Measurements from ENCODE around the gene GALE. TPM values are rescaled to one million over a fixed set of nuclear protein-coding genes. Genes with fewer than 3 reads are reported as not detected.

GALE gene
- total RNA-seq, 4 donors from 2014 or later = 2.9 to 5.7 (median 4.1) TPM

DNA sequence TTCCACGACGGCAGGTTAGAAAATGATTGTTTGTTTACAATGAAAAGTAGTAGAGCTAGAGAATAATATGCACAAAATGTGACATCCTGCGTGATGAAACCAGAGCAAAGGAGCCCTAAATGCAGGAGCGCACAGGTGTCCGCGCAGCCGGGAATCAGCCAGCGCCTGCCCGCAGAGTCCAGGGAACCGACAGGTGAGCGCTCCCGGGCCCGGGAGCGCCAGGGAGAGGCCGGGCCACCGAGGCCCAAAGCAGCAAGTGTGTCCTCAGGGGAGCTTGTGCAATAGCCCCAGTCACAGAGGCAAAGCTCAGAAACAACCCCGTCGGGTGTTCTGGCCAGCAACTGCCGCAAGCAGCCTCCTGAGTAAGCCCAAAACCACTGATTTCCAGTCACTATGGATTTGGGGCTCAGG is 789 bp upstream of the GALE start:
- H3K36me3 ChIP-seq = peaks cover 0 to 4% of the 10 kb centered on the region in 2 donors
- H3K9me3 ChIP-seq = no peaks in the 10 kb centered on the region
- intact Hi-C loops (cut with DNase I; ENCODE audit: low total_unique reads) (no loop called here), in situ Hi-C loops (cut with MboI; ENCODE audit: low sequenced_read_pairs in 4 of 4) (no loop called here)
- DNase-seq (peak in 1 of 2 donors; percentile 64), ATAC-seq (peak; percentile 10 to 23)
- H3K27me3 ChIP-seq = no peaks in the 10 kb centered on the region
- peaks cover 16 to 25% of the 10 kb centered on the region in 2 donors for H3K4me1 ChIP-seq
- peak overlapping the region; percentile 87 to 98 (median 94) for H3K27ac ChIP-seq
- H3K4me3 ChIP-seq = peak overlapping the region; percentile 72 to 100 (median 88)
- no peak for TF ChIP-seq POLR2A (IDR thresholded peaks at IDR 0.05)
- TF ChIP-seq, protein P1, sequence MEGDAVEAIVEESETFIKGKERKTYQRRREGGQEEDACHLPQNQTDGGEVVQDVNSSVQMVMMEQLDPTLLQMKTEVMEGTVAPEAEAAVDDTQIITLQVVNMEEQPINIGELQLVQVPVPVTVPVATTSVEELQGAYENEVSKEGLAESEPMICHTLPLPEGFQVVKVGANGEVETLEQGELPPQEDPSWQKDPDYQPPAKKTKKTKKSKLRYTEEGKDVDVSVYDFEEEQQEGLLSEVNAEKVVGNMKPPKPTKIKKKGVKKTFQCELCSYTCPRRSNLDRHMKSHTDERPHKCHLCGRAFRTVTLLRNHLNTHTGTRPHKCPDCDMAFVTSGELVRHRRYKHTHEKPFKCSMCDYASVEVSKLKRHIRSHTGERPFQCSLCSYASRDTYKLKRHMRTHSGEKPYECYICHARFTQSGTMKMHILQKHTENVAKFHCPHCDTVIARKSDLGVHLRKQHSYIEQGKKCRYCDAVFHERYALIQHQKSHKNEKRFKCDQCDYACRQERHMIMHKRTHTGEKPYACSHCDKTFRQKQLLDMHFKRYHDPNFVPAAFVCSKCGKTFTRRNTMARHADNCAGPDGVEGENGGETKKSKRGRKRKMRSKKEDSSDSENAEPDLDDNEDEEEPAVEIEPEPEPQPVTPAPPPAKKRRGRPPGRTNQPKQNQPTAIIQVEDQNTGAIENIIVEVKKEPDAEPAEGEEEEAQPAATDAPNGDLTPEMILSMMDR (IDR thresholded peaks at IDR 0.05 in 4 of 5, conservative IDR thresholded peaks at IDR 0.05 in 1 of 5) = no peak

DNA sequence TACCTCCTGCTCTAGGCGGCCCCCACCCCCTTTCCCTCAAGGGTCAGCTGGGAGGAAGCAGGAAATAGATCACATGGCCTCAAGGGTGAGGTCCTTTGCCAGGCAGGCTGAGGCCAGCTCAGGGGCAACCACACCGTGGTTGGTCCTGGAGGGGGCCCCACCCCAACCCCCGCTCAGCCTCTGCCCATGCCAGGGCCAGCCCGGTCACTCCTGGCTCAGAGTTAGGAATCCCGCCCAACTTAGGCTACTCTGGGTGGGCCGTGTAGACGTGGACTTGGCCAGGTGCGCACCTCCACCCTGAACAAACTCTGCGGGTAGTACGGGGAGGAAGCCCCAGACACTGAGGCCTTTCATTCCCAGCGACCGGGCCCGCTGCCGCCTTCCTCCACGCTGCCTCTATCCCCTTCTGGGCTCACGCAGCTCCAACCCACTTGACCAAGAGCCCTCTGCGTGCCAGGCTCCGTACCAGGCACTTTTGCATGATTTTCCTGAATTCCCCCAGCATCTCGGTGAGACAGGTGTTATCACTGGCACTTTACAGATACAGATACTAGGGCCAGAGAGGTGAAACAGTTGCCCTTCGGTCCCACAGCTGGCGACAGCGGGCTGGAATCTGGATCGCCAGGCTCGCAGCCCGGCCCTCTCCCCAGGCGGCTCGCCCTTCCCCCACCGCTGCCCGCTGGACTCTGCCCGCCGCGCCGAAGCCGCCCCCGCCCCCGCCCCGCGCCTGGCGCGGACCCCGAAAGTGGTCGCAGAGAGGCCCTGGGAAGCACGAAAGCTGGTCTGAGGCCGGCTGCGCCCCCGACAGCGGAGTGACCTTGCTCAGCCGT is 769 bp downstream of the GALE start:
- Histone ChIP-seq H3K27me3 (no peaks in the 10 kb centered on the region), H3K27ac (peak overlapping the region; percentile 87 to 98 (median 94)), H3K4me3 (peak overlapping the region; percentile 72 to 100 (median 88)), H3K4me1 (peaks cover 16 to 25% of the 10 kb centered on the region in 2 donors), H3K9me3 (no peaks in the 10 kb centered on the region), H3K36me3 (peaks cover 0 to 12% of the 10 kb centered on the region in 2 donors)
- in situ Hi-C loops (cut with MboI; ENCODE audit: low sequenced_read_pairs in 4 of 4) (no loop called here), intact Hi-C loops (cut with DNase I; ENCODE audit: low total_unique reads) (loop anchor here (1.0 kb wide), 2 partner anchors 8 to 21 kb away; partner anchors contain the start of genes LYPLA2 and PITHD1)
- ATAC-seq = peak in 1 of 2 donors; percentile 25
- TF ChIP-seq, protein P1 (IDR thresholded peaks at IDR 0.05 in 4 of 5, conservative IDR thresholded peaks at IDR 0.05 in 1 of 5) = no peak
- peak; percentile 34 to 46 for TF ChIP-seq POLR2A (IDR thresholded peaks at IDR 0.05)
- DNase-seq = no peak

DNA sequence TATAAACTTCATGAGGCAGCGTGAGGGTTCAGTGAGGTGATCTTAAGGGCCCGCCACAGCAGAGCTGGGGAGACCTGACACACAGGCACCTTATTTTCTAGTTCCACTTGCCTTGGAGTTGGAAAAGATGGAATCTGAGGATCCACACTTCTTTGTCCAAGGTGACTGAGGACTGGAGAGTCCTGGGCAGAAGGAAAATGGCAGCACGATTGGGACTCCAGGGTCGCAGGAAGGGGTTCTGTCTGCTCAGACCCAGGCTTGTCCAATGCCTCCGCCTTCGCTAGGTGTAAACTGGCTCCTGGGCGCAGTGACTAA is 1.3 kb downstream of the GALE start:
- H3K36me3 ChIP-seq = peaks cover 0 to 18% of the 10 kb centered on the region in 2 donors
- H3K9me3 ChIP-seq = no peaks in the 10 kb centered on the region
- in situ Hi-C loops (cut with MboI; ENCODE audit: low sequenced_read_pairs in 4 of 4) = no loop called here
- H3K4me1 ChIP-seq = peaks cover 16 to 25% of the 10 kb centered on the region in 2 donors
- DNase-seq (no peak), ATAC-seq (no peak)
- H3K27me3 ChIP-seq = no peaks in the 10 kb centered on the region
- peak overlapping the region; percentile 87 to 98 (median 94) for H3K27ac ChIP-seq
- H3K4me3 ChIP-seq = peak overlapping the region in 3 of 4 donors; percentile 72 to 100 (median 80)
- intact Hi-C loops (cut with DNase I; ENCODE audit: low total_unique reads) = no loop called here
- no peak for TF ChIP-seq POLR2A (IDR thresholded peaks at IDR 0.05)
- TF ChIP-seq, protein P1 (IDR thresholded peaks at IDR 0.05 in 4 of 5, conservative IDR thresholded peaks at IDR 0.05 in 1 of 5) = no peak

DNA sequence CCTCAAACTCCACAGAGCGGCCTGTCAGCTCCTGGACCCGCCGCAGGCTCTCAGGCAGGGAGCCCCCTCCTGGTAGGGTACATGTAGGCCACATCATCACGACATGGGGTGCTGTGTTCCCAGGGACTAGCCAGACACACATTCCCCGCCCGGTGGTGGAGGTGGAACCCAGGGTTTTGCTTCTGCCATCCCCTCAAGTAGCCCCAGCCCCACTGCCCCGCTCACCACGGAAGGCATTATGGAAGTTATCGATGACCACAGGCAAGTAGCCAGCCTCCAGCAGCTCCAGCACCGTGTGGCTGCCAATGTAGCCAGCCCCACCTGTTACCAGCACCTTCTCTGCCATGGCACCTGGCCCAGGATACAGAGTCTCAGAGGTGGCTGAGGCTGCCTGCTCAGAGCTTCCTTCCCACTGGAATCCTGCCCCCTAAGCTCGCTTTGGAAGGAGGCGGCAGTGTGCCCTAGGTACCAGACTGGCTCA is 1.9 kb downstream of the GALE start:
- no peak for DNase-seq
- peak overlapping the region; percentile 87 to 98 (median 94) for H3K27ac ChIP-seq
- ATAC-seq = no peak
- TF ChIP-seq, protein P1 (IDR thresholded peaks at IDR 0.05 in 4 of 5, conservative IDR thresholded peaks at IDR 0.05 in 1 of 5) = no peak
- TF ChIP-seq POLR2A (IDR thresholded peaks at IDR 0.05) = no peak
- peaks cover 0 to 20% of the 10 kb centered on the region in 2 donors for H3K36me3 ChIP-seq
- peak overlapping the region in 1 of 4 donors; percentile 72 for H3K4me3 ChIP-seq
- in situ Hi-C loops (cut with MboI; ENCODE audit: low sequenced_read_pairs in 4 of 4) = no loop called here
- intact Hi-C loops (cut with DNase I; ENCODE audit: low total_unique reads) = no loop called here
- no peaks in the 10 kb centered on the region for H3K27me3 ChIP-seq
- no peaks in the 10 kb centered on the region for H3K9me3 ChIP-seq
- H3K4me1 ChIP-seq = peaks cover 16 to 25% of the 10 kb centered on the region in 2 donors
